T-cell (primary cell): ENCODE measurements around the gene COX6B1. TPM values are rescaled to one million over a fixed set of nuclear protein-coding genes. Genes with fewer than 3 reads are reported as not detected.
A peak's percentile ranks its signal among the peaks of the same experiment; 100 is the strongest.
"Not testable (repeated sequence)": the region's sequence is repeated elsewhere in the genome, so short reads cannot be mapped to it uniquely, and the experiment has no call there.

Source experiments
- ATAC-seq, 4 experiments: fragments of 200-7000 bp in 3 of 4; fragments of 150-1000 bp in 1 of 4; cut with Tn5 transposase; replicated peaks in 1 of 4; 1 replicate in 3 of 4; 2 replicates in 1 of 4; pipeline ENCODE4 v1.10.0; 2021; ENCODE audit warnings: moderate library complexity in 3 of 4, mild to moderate bottlenecking in 2 of 4, moderate number of reproducible peaks in 1 of 4
- CTCF ChIA-PET, 2 donors: fragments of 300-600 bp; sonication (Branson Sonifier 250); formaldehyde crosslinking; loops; one replicate each; lab custom pipeline; 2022; ENCODE audit warnings: antibody characterized with exemption in 2 of 2; lab: Charles Lee
- POLR2A ChIA-PET, 2 donors: fragments of 300-600 bp; sonication (Branson Sonifier 250); formaldehyde crosslinking; loops; one replicate each; lab custom pipeline; 2022; ENCODE audit warnings: antibody characterized with exemption in 2 of 2; lab: Charles Lee
- DNase-seq, 35 experiments: peaks; one replicate each; pipeline versions ENCODE4 v3.0.0 to v3.0.0-alpha.2; 2013 to 2023
- H3K27ac ChIP-seq: one replicate; pipeline ENCODE4 v1.5.1; 2013; ENCODE audit warnings: low read length
- H3K27me3 ChIP-seq, 2 experiments: replicated peaks in 1 of 2; 1 replicate in 1 of 2; 2 replicates in 1 of 2; pipeline versions ENCODE4 v1.6.1 to v1.7.0; 2013; ENCODE audit warnings: low read length in 1 of 2, mixed read lengths in 1 of 2; ENCODE audit not compliant: control insufficient read depth in 2 of 2, insufficient read depth in 2 of 2; ENCODE audit errors: extremely low read depth in 1 of 2
- H3K36me3 ChIP-seq, 2 donors: 1 replicate in 1 of 2; 2 replicates in 1 of 2; pipeline versions ENCODE4 v1.6.1 to v1.7.0; 2013; ENCODE audit warnings: low read length in 1 of 2; ENCODE audit not compliant: control insufficient read depth in 2 of 2, insufficient read depth in 1 of 2; ENCODE audit errors: extremely low read depth in 1 of 2
- H3K4me1 ChIP-seq, 2 experiments: 1 replicate in 1 of 2; 2 replicates in 1 of 2; pipeline versions ENCODE4 v1.6.1 to v1.7.0; 2013; ENCODE audit warnings: low read length in 2 of 2, mixed read lengths in 1 of 2; ENCODE audit not compliant: insufficient read depth in 2 of 2, control insufficient read depth in 1 of 2; ENCODE audit errors: extremely low read depth in 1 of 2
- H3K4me3 ChIP-seq, 2 donors: 1 replicate in 1 of 2; 2 replicates in 1 of 2; pipeline versions ENCODE4 v1.5.1 to v1.7.0; 2013; ENCODE audit warnings: mild to moderate bottlenecking in 2 of 2, low read length in 1 of 2, moderate library complexity in 1 of 2; ENCODE audit not compliant: control insufficient read depth in 1 of 2; ENCODE audit errors: extremely low read depth in 1 of 2
- H3K9me3 ChIP-seq: 2 replicates; pipeline ENCODE4 v1.7.0; 2013
- H3K27ac Mint-ChIP-seq, 2 donors: one replicate each; pipeline ENCODE4 v1.8.0; 2020 to 2021; ENCODE audit warnings: mild to moderate bottlenecking in 2 of 2, mixed read lengths in 2 of 2
- H3K27me3 Mint-ChIP-seq, 2 donors: one replicate each; pipeline ENCODE4 v1.8.0; 2021 to 2022; ENCODE audit warnings: mixed read lengths in 2 of 2
- H3K36me3 Mint-ChIP-seq: one replicate; pipeline ENCODE4 v1.8.0; 2021; ENCODE audit warnings: mixed read lengths
- H3K4me1 Mint-ChIP-seq, 3 donors: one replicate each; pipeline ENCODE4 v1.8.0; 2020 to 2022; ENCODE audit warnings: mixed read lengths in 3 of 3, mild to moderate bottlenecking in 1 of 3
- H3K4me3 Mint-ChIP-seq, 3 donors: one replicate each; pipeline ENCODE4 v1.8.0; 2020 to 2022; ENCODE audit warnings: mild to moderate bottlenecking in 3 of 3, mixed read lengths in 3 of 3, moderate library complexity in 3 of 3
- H3K9me3 Mint-ChIP-seq, 3 donors: one replicate each; pipeline ENCODE4 v1.8.0; 2020 to 2022; ENCODE audit warnings: mixed read lengths in 3 of 3
- WGBS: methylation state at CpG from one replicate; pipeline ENCODE4 v1.1.5; 2013; ENCODE audit warnings: missing lambda C conversion rate; ENCODE audit not compliant: insufficient coverage; 5-methylcytosine and 5-hydroxymethylcytosine counted together
- total RNA-seq, 35 experiments: library from RNA in 6 of 35; stranded (reverse) in 6 of 35; fragments of 120-200 nt in 1 of 35; gene quantifications; one replicate each; pipeline versions ENCODE4 v1.2.1 to v1.2.4 and lab custom pipeline; 2013 to 2026

The COX6B1 gene, protein sequence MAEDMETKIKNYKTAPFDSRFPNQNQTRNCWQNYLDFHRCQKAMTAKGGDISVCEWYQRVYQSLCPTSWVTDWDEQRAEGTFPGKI
- total RNA-seq (100 to 1,000 TPM; 199 to 248 (median 225) TPM), total RNA-seq (lab: John Stamatoyannopoulos, UW) (42.1 to 139 (median 59.8) reads per million in 29 experiments)
- 276 TPM for total RNA-seq (2013)

DNA sequence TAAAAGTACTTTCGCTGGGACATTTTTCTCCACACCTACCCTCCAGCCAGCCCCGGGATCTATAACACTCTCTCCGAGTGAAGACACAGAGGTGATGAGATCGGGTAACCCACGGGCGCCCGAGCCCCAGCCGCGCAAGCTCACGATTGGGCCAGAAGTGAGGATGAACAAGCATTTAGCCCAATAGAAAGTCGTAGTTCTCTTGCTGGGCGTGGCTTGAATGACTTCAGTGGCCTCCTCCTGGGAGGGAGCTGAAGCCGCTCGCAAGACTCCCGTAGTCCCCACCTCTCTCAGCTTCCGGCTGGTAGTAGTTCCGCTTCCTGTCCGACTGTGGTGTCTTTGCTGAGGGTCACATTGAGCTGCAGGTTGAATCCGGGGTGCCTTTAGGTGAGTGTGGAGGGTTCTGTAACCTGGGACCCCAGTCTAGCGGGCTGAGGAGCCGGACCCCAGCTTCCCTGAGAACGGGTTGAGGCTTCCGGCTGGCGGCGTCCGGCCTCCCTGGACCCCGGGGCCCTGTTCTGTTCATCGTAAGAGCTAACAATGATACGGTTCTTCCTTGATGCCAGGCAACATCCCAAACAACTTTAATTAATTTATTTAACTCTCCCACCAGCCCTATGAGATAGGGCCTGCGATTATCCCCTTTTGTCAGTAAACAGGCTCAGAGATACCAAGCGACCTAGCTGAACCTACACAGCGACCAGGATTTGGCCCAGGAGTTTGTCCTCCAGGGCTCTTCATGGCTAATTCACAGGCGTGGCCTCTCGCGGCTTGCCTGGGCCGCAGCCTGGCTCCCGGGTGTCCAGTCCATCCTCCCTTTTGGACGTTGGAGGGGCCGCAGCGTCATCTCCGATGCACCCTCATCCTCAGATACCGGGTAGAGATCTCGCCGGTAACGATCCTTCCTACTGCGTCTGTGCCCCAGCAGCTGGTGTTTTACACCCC lies at the start of gene COX6B1:
TSS of gene COX6B1 (plus strand) at position 307 of the 945 bp plus-strand sequence. CDS start 2,921 bp downstream, outside the sequence.
- Histone ChIP-seq H3K4me1 (peaks cover 8 to 57% of the 10 kb centered on the region in 2 experiments), H3K9me3 (no peaks in the 10 kb centered on the region), H3K27me3 (peaks cover 0 to 2% of the 10 kb centered on the region in 2 experiments), H3K27ac (peak within 1 kb of the TSS; percentile 75), H3K36me3 (peaks cover 0 to 12% of the 10 kb centered on the region in 2 donors), H3K4me3 (peak within 1 kb of the TSS; percentile 83 to 89)
- peak; percentile 74 to 97 (median 92) for DNase-seq
- H3K4me3 Mint-ChIP-seq = peak within 1 kb of the TSS; percentile 95 to 99 (median 96)
- no peaks in the 10 kb centered on the region for H3K27me3 Mint-ChIP-seq
- under 1% methylated on average over 30 of the region's 46 CpGs for WGBS
- POLR2A ChIA-PET = interaction anchor here (0.5 to 1.4 kb wide), 7 partner anchors 21 to 241 kb away, joined by 3 to 15 read pairs (median 4); partner anchors contain the start of genes HAUS5 (in 1 of the 2) and LIN37 (in 1 of the 2)
- peak within 1 kb of the TSS; percentile 87 to 95 for H3K27ac Mint-ChIP-seq
- no peaks in the 10 kb centered on the region for H3K9me3 Mint-ChIP-seq
- H3K36me3 Mint-ChIP-seq = peaks cover 6% of the 10 kb centered on the region
- CTCF ChIA-PET = interaction anchor here in 1 of 2 donors (0.5 to 1.9 kb wide), 5 partner anchors 36 to 507 kb away, joined by 3 to 7 read pairs (median 4); partner anchors contain the start of genes FXYD5, HAUS5 and LIN37
- peak; percentile 70 to 73 (median 72) for ATAC-seq
- peaks cover 45 to 58% (median 51%) of the 10 kb centered on the region in 3 donors for H3K4me1 Mint-ChIP-seq

DNA sequence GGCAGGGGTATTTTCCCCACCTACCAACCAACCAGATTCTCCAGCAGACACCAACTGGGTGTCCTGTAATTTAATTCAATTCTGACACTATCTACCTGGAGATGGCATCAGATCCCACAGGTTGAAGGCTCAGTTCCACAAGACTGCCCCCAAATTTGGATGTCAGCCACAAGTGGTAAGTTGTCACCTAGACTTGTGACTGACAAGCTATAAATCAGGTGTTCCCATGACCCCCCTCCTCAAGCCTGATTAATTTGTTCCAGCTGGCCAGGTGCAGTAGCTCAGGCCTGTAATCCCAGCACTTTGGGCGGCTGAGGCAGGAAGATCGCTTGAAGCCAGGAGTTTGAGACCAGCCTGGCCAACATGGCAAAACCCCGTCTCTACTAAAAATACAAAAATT lies 46.2 kb upstream of the COX6B1 start:
- Mint-ChIP-seq H3K4me3 (no peak overlapping the region), H3K36me3 (no peaks in the 10 kb centered on the region), H3K4me1 (no peaks in the 10 kb centered on the region), H3K9me3 (no peaks in the 10 kb centered on the region), H3K27ac (no peak overlapping the region), H3K27me3 (peaks cover 0 to 5% of the 10 kb centered on the region in 2 donors)
- Histone ChIP-seq H3K4me3 (no peak overlapping the region), H3K27ac (no peak overlapping the region), H3K36me3 (no peaks in the 10 kb centered on the region), H3K27me3 (peaks cover 0 to 1% of the 10 kb centered on the region in 2 experiments), H3K9me3 (no peaks in the 10 kb centered on the region), H3K4me1 (no peaks in the 10 kb centered on the region)
- no CpG with 5 or more reads among the region's 3 CpGs for WGBS
- no peak for ATAC-seq
- DNase-seq = no peak
- POLR2A ChIA-PET = no interaction called here
- CTCF ChIA-PET = no interaction called here

DNA sequence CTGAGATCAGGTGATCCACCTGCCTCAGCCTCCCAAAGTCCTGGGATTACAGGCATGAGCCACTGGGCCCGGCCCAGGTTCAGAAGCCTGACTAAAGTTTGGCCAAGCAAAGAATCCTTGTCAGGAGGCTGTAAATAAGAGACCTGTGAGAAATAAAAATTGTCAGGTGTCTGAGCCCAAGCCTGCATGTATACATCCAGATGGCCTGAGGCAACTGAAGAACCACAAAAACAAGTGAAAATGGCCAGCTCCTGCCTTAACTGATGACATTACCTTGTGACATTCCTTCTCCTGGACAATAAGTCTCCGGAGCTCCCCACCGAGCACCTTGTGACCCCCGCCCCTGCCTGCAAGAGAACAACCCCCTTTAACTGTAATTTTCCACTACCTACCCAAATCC lies 43.7 kb upstream of the COX6B1 start:
- H3K27ac ChIP-seq, H3K27ac Mint-ChIP-seq, DNase-seq, H3K9me3 ChIP-seq, H3K27me3 Mint-ChIP-seq, H3K4me3 Mint-ChIP-seq, H3K36me3 ChIP-seq, ATAC-seq, CTCF ChIA-PET, H3K4me3 ChIP-seq, H3K27me3 ChIP-seq, H3K36me3 Mint-ChIP-seq, H3K9me3 Mint-ChIP-seq, H3K4me1 ChIP-seq, POLR2A ChIA-PET: not testable (repeated sequence)
- peaks cover 9 to 10% (median 9%) of the 10 kb centered on the region in 3 donors for H3K4me1 Mint-ChIP-seq
- 86% methylated on average over 3 of the region's 4 CpGs for WGBS

DNA sequence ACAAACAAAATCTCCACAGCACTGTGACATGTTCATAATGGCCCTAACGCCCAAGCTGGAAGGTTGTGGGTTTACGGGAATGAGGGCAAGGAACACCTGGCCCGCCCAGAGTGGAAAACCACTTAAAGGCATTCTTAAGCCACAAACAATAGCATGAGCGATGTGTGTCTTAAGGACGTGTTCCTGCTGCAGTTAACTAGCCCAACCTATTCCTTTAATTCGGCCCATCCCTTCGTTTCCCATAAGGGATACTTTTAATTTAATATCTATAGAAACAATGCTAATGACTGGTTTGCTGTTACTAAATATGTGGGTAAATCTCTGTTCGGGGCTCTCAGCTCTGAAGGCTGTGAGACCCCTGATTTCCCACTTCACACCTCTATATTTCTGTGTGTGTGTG lies 41.0 kb upstream of the COX6B1 start:
- H3K4me1 Mint-ChIP-seq = peaks cover 22 to 33% (median 28%) of the 10 kb centered on the region in 3 donors
- H3K36me3 ChIP-seq, H3K4me3 Mint-ChIP-seq, H3K27ac ChIP-seq, H3K27me3 Mint-ChIP-seq, DNase-seq, H3K9me3 Mint-ChIP-seq, H3K27ac Mint-ChIP-seq, POLR2A ChIA-PET, H3K9me3 ChIP-seq, H3K4me3 ChIP-seq, H3K27me3 ChIP-seq, H3K36me3 Mint-ChIP-seq, ATAC-seq: not testable (repeated sequence)
- H3K4me1 ChIP-seq = peaks cover 11 to 24% of the 10 kb centered on the region in 2 experiments
- WGBS = no CpG with 5 or more reads among the region's 8 CpGs
- CTCF ChIA-PET = interaction anchor here in 1 of 2 donors (0.6 kb wide), 1 partner anchor 471 kb away, joined by 4 read pairs; no protein-coding TSS in a partner anchor

DNA sequence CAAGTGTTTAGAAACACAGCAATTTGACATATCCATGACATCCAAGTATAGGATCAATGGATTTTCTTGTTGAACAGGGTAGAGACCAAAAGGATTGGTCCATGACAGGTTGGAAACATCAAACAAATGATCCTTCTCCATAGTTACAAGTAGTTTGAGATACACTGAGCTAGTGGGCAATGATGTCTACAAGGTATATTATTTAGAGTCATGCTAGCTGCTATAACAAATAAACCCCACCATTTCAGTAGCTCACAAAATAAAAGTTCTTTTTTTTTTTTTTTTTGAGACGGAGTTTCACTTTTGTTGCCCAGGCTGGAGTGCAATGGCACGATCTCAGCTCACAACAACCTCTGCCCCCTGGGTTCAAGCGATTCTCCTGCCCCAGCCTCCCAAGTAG lies 40.5 kb upstream of the COX6B1 start:
- Histone ChIP-seq H3K36me3 (no peaks in the 10 kb centered on the region), H3K9me3 (no peaks in the 10 kb centered on the region), H3K27me3 (no peaks in the 10 kb centered on the region), H3K27ac (no peak overlapping the region), H3K4me1 (peaks cover 11 to 28% of the 10 kb centered on the region in 2 experiments), H3K4me3 (no peak overlapping the region)
- Mint-ChIP-seq H3K9me3 (peaks cover 6 to 10% (median 7%) of the 10 kb centered on the region in 3 donors), H3K27ac (no peak overlapping the region), H3K27me3 (no peaks in the 10 kb centered on the region), H3K4me3 (no peak overlapping the region), H3K4me1 (peaks cover 27 to 38% (median 32%) of the 10 kb centered on the region in 3 donors), H3K36me3 (no peaks in the 10 kb centered on the region)
- CTCF ChIA-PET = interaction anchor here in 1 of 2 donors (0.6 kb wide), 1 partner anchor 471 kb away, joined by 4 read pairs; no protein-coding TSS in a partner anchor
- WGBS = no CpG with 5 or more reads among the region's 3 CpGs
- ATAC-seq (no peak), DNase-seq (no peak)
- POLR2A ChIA-PET = no interaction called here

DNA sequence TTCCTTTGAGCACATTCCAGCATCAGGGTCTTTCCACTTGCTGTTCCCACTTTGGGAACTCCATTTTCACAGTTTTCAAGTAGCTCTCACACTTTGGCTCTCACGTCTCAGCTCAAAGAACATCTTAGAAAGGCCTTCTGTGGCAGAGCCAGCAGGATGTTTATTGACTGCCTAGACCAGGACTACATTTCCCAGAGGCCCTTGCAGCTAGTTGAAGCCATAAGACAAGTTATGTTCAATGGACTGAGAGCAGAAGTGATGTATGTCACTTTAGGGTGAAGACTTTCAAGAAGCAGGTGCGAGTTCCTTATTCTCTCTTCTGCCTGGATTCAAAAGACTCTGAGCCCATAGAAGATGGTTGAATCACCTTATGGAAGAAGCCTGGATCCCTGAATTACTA lies 39.9 kb upstream of the COX6B1 start:
- CTCF ChIA-PET = no interaction called here
- ATAC-seq = no peak
- Histone ChIP-seq H3K36me3 (no peaks in the 10 kb centered on the region), H3K27me3 (no peaks in the 10 kb centered on the region), H3K9me3 (no peaks in the 10 kb centered on the region), H3K27ac (no peak overlapping the region), H3K4me3 (no peak overlapping the region), H3K4me1 (peaks cover 13 to 34% of the 10 kb centered on the region in 2 experiments)
- H3K27me3 Mint-ChIP-seq = no peaks in the 10 kb centered on the region
- peak overlapping the region; percentile 28 to 72 for H3K27ac Mint-ChIP-seq
- DNase-seq = peak in 1 of 35 experiments; percentile 26
- peaks cover 29 to 41% (median 33%) of the 10 kb centered on the region in 3 donors for H3K4me1 Mint-ChIP-seq
- 70% methylated on average over 1 of the region's 2 CpGs for WGBS
- no peaks in the 10 kb centered on the region for H3K36me3 Mint-ChIP-seq
- POLR2A ChIA-PET = no interaction called here
- H3K4me3 Mint-ChIP-seq = peak overlapping the region in 1 of 3 donors; percentile 54
- peaks cover 6 to 10% (median 7%) of the 10 kb centered on the region in 3 donors for H3K9me3 Mint-ChIP-seq
